HG03439 (cell line): Measurements from ENCODE around the gene KRT8.

ENCODE experiments used
- ATAC-seq: cut with Tn5 transposase; IDR thresholded peaks from one replicate; pipeline ENCODE4 v1.9.1; 2021; ENCODE audit warnings: mild to moderate bottlenecking, moderate library complexity; ENCODE audit not compliant: unreplicated experiment

The KRT8 gene

GRCh38 chr12:52848661-52849255 lies 56.1 kb downstream of the KRT8 start, which contains the start of gene KRT78:
Gene KRT78 (minus strand): TSS chr12:52848994. CDS start chr12:52848930, 64 bp downstream.
- ATAC-seq = no peak

GRCh38 chr12:52847335-52848102 lies 57.4 kb downstream of the KRT8 start:
- ATAC-seq = no peak
